K562 (cell line): ENCODE data around the gene EPB41L4B. TPM values are rescaled to one million over a fixed set of nuclear protein-coding genes. Genes with fewer than 3 reads are reported as not detected.

ENCODE experiments used
- ATAC-seq: fragments of 200-7000 bp; cut with Tn5 transposase; 3 replicates; pipeline ENCODE4 v1.9.1; 2020; ENCODE audit warnings: moderate library complexity
- BruUV-seq: library from RNA; stranded (reverse); fragments of 400-500 nt; replicated peaks from 2 replicates; lab custom pipeline; 2021; lab: Mats Ljungman, UMichigan
- CTCF ChIA-PET: fragments of 300-600 bp; formaldehyde crosslinking; extraction: SDS; loops from one replicate; lab custom pipeline; 2021; ENCODE audit warnings: low intra/inter-chr PET ratio; lab: Yijun Ruan, JAX
- POLR2A ChIA-PET: fragments of 300-600, 350-650 bp; sonication (Branson Sonifier 250); formaldehyde crosslinking; extraction: SDS; loops from one replicate; lab custom pipeline; 2021; ENCODE audit warnings: antibody characterized with exemption, inconsistent platforms; lab: Yijun Ruan, JAX
- DNase-seq, 4 experiments: peaks; one replicate each; pipeline versions ENCODE4 v3.0.0 to v3.0.0-alpha.2; 2011 to 2018; ENCODE audit warnings: low spot score in 3 of 4, mixed read lengths in 3 of 4; ENCODE audit errors: extremely low read depth in 1 of 4
- FAIRE-seq: peaks from 2 replicates; lab custom pipeline; 2011; peaks lifted over from hg19 to GRCh38; lab: Jason Lieb, UNC
- H2AFZ ChIP-seq: 2 replicates; pipeline ENCODE4 v1.6.0; 2011; ENCODE audit warnings: low read depth, low read length, control low read depth, inconsistent platforms
- H3K27ac ChIP-seq: fragments of 200-600 bp; 3 replicates; pipeline ENCODE4 v1.8.0; 2011; ENCODE audit warnings: low read depth, mild to moderate bottlenecking, control low read depth, inconsistent platforms, low read length, moderate library complexity, mixed read lengths; ENCODE audit errors: extremely low read depth
- H3K27me3 ChIP-seq, 2 experiments: fragments of 300-600 bp in 1 of 2; 2 replicates in 1 of 2; 3 replicates in 1 of 2; pipeline versions ENCODE4 v1.6.0 to v1.8.0; 2011; ENCODE audit warnings: inconsistent platforms in 2 of 2, low read length in 2 of 2, mild to moderate bottlenecking in 1 of 2, mixed read lengths in 1 of 2, moderate library complexity in 1 of 2; ENCODE audit not compliant: control insufficient read depth in 2 of 2, insufficient read depth in 2 of 2
- H3K36me3 ChIP-seq: fragments of 300-600 bp; 3 replicates; pipeline ENCODE4 v1.8.0; 2011; ENCODE audit warnings: mild to moderate bottlenecking, low read length, inconsistent platforms; ENCODE audit not compliant: control insufficient read depth, insufficient read depth
- H3K4me1 ChIP-seq, 2 experiments: fragments of 200-600 bp in 1 of 2; replicated peaks in 1 of 2; 2 replicates in 1 of 2; 3 replicates in 1 of 2; pipeline versions ENCODE4 v1.5.1 to v1.8.0; 2011; ENCODE audit warnings: inconsistent platforms in 2 of 2, low read length in 2 of 2, mild to moderate bottlenecking in 1 of 2, mixed read lengths in 1 of 2, moderate library complexity in 1 of 2; ENCODE audit not compliant: control insufficient read depth in 2 of 2, insufficient read depth in 2 of 2
- H3K4me2 ChIP-seq: 2 replicates; pipeline ENCODE4 v1.6.1; 2011; ENCODE audit warnings: low read length, control low read depth, inconsistent platforms, mixed read lengths; ENCODE audit not compliant: insufficient read depth
- H3K4me3 ChIP-seq: fragments of 200-600 bp; sonication (generic), shearing (Covaris generic); 2 replicates; pipeline ENCODE4 v1.5.1; 2016; ENCODE audit warnings: control low read depth, inconsistent platforms
- H3K79me2 ChIP-seq: fragments of 200-600 bp; 3 replicates; pipeline ENCODE4 v1.8.0; 2011; ENCODE audit warnings: low read length, inconsistent platforms; ENCODE audit not compliant: control insufficient read depth, insufficient read depth
- H3K9ac ChIP-seq, 2 experiments: 2 replicates each; pipeline versions ENCODE4 v1.6.0 to v1.6.1; 2011; ENCODE audit warnings: low read depth in 2 of 2, low read length in 2 of 2, control low read depth in 1 of 2, inconsistent platforms in 1 of 2, mild to moderate bottlenecking in 1 of 2, mixed read lengths in 1 of 2; ENCODE audit not compliant: insufficient read depth in 1 of 2
- H3K9me1 ChIP-seq: one replicate; pipeline ENCODE4 v1.6.0; 2011; ENCODE audit warnings: inconsistent platforms, mild to moderate bottlenecking, low read length, moderate library complexity; ENCODE audit not compliant: control insufficient read depth, insufficient read depth
- H3K9me3 ChIP-seq: replicated peaks from 2 replicates; pipeline ENCODE4 v1.5.1; 2011; ENCODE audit warnings: low read depth, low read length, inconsistent platforms; ENCODE audit not compliant: control insufficient read depth, insufficient read depth
- H4K20me1 ChIP-seq: replicated peaks from 2 replicates; pipeline ENCODE4 v1.6.1; 2011; ENCODE audit warnings: low read length, inconsistent platforms, mixed read lengths; ENCODE audit not compliant: control insufficient read depth, insufficient read depth
- CHCHD3 ChIP-seq: fragments of 250-450 bp; sonication (Bioruptor Pico); IDR thresholded peaks from 2 replicates; pipeline ENCODE4 v2.1.2; 2022; ENCODE audit warnings: mild to moderate bottlenecking
- DNMT1 ChIP-seq: fragments of 450-650 bp; IDR thresholded peaks from 2 replicates; pipeline ENCODE4 v1.6.1; 2016; ENCODE audit warnings: antibody characterized with exemption, mild to moderate bottlenecking
- ELF4 ChIP-seq: fragments of 450-650 bp; formaldehyde crosslinking; IDR thresholded peaks from 2 replicates; pipeline ENCODE4 v1.4.0; 2022; ENCODE audit warnings: missing genetic modification characterization
- NCOA2 ChIP-seq, 2 experiments: fragments of 450-650 bp; IDR thresholded peaks; 2 replicates each; pipeline ENCODE4 v1.6.1; 2018; ENCODE audit warnings: mild to moderate bottlenecking in 2 of 2, moderate library complexity in 1 of 2; ENCODE audit not compliant: partially characterized antibody in 2 of 2
- NR4A1 ChIP-seq, 2 experiments: fragments of 250-450 bp in 1 of 2; fragments of 450-650 bp in 1 of 2; sonication (Bioruptor Pico) in 1 of 2; IDR thresholded peaks; 2 replicates each; pipeline versions ENCODE4 v1.4.0 to v1.6.1; 2016 to 2020; ENCODE audit warnings: mild to moderate bottlenecking in 2 of 2, missing compliant biosample characterization in 1 of 2, missing genetic modification characterization in 1 of 2, moderate library complexity in 1 of 2
- RB1 ChIP-seq: fragments of 450-650 bp; IDR thresholded peaks from 2 replicates; pipeline ENCODE4 v1.6.1; 2017; ENCODE audit warnings: low read depth, mild to moderate bottlenecking
- ZBTB43 ChIP-seq: sonication (generic); formaldehyde crosslinking; IDR thresholded peaks from 2 replicates; pipeline ENCODE4 v1.8.0; 2023; ENCODE audit warnings: mild to moderate bottlenecking, missing genetic modification reagents
- ZEB2 ChIP-seq: fragments of 450-650 bp; IDR thresholded peaks from 2 replicates; pipeline ENCODE4 v1.6.1; 2016
- ZNF23 ChIP-seq: fragments of 250-450 bp; sonication (Bioruptor Pico); IDR thresholded peaks from 2 replicates; pipeline ENCODE4 v1.4.0; 2020; ENCODE audit warnings: mild to moderate bottlenecking
- ZNF76 ChIP-seq: fragments of 250-450 bp; sonication (Bioruptor Pico); IDR thresholded peaks from 2 replicates; pipeline ENCODE4 v1.4.0; 2020; ENCODE audit warnings: mild to moderate bottlenecking, moderate library complexity, borderline replicate concordance
- WGBS: fragments of 100-300 bp; shearing (Covaris generic); methylation state at CpG from one replicate; pipeline ENCODE4 v1.1.6; 2016; ENCODE audit warnings: low coverage, mixed read lengths; ENCODE audit not compliant: insufficient coverage; ENCODE audit errors: missing lambda C conversion rate; 5-methylcytosine and 5-hydroxymethylcytosine counted together
- in situ Hi-C: fragments of 300-500 bp; cut with MboI; formaldehyde crosslinking; loops from 4 replicates; pipeline ENCODE4 v1.15.0; 2018; ENCODE audit warnings: inconsistent platforms, mixed read lengths
- intact Hi-C: fragments of 100-400 bp; cut with micrococcal nuclease; formaldehyde crosslinking; loops from 2 replicates; pipeline ENCODE4 v1.14.2; 2022
- polyA plus RNA-seq, 8 experiments: library from polyadenylated mRNA; depleted of rRNA in 4 of 8; stranded (reverse) in 5 of 8; unstranded in 3 of 8; fragments of >200 nt; fragmentation: Nextera tagmentation in 2 of 8; fragmentation: Illumina TruSeq in 1 of 8; extraction: Ambion mirVana in 2 of 8; extraction: Trizol in 1 of 8; gene quantifications; 2 replicates each; pipeline versions ENCODE4 v1.2.1 to v1.2.3, GENCODE V29; 2011 to 2014; ENCODE audit warnings: inconsistent platforms in 1 of 8, missing spikeins in 1 of 8
- total RNA-seq, 7 experiments: library from RNA; depleted of rRNA in 6 of 7; stranded (reverse); fragments of >200 nt in 6 of 7; fragmentation: Illumina TruSeq in 2 of 7; extraction: Trizol in 2 of 7; gene quantifications; 2 replicates each; pipeline versions ENCODE4 v1.2.1 to v1.2.3, GENCODE V29; 2011 to 2021; ENCODE audit warnings: low replicate concordance in 1 of 7
- TF ChIP-seq, protein P1 (sequence below): fragments of 250-450 bp; sonication (Bioruptor Pico); IDR thresholded peaks from 2 replicates; pipeline ENCODE4 v1.5.1; 2021; ENCODE audit warnings: mild to moderate bottlenecking
- TF ChIP-seq, protein P2 (sequence below): sonication (generic); formaldehyde crosslinking; IDR thresholded peaks from 2 replicates; pipeline ENCODE4 v1.8.0; 2022; ENCODE audit warnings: missing genetic modification reagents, mild to moderate bottlenecking, borderline replicate concordance

Gene EPB41L4B
- total and polyA plus RNA-seq, 9 of the 15 experiments (the other 6 are each of a cell fraction or from before 2014, with no cell fraction given), result 0.09 to 0.38 (median 0.21) TPM

DNA sequence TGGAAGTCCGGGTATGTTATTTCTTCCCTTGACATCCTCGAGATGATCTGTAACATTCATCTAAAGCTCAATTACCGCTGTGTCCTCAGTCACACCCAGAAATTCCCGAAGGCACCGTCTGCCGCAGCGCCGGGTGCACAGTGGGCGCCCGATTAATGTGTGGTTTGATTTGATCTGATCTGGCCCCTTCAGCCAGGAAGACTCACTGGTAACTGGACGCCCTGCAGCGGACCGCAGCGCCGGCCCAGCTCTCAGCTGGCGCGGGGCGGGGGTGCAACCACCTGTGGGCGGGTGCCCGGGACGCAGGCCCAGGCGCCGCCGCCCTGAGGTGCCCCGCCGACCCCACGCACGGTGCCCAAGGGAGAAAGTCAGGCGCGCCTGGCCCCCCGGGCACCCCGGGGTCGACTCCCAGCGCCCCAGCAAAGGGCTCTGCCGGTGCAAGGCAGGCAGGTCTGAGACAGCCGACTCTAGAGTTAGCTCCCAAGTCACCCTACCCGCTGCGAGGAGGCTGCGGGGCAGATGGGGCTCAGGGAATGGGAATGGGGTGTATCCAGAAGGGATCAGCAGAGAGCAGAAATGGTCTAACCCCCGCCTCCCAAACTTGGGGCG lies 1.7 kb downstream of the EPB41L4B start:
- intact Hi-C loops, result no loop called here
- Histone ChIP-seq H2AFZ (no peak overlapping the region), H3K27ac (no peak overlapping the region), H4K20me1 (peaks cover 5% of the 10 kb centered on the region; the same call in 1 of the 2 replicates), H3K4me3 (no peak overlapping the region), H3K79me2 (no peaks in the 10 kb centered on the region), H3K4me2 (no peak overlapping the region), H3K4me1 (peaks cover 0 to 16% of the 10 kb centered on the region in 2 experiments; a peak in 3 of 5 replicates), H3K9ac (no peak overlapping the region), H3K27me3 (peaks cover 41 to 60% of the 10 kb centered on the region in 2 experiments), H3K36me3 (no peaks in the 10 kb centered on the region), H3K9me3 (no peaks in the 10 kb centered on the region), H3K9me1 (no peaks in the 10 kb centered on the region)
- no peak for FAIRE-seq
- DNase-seq, result no peak
- ChIA-PET POLR2A (no interaction called here), CTCF (no interaction called here)
- in situ Hi-C loops, result loop anchor here (10.0 kb wide), 1 partner anchor 444 kb away; no protein-coding TSS in a partner anchor
- ATAC-seq, result no peak
- no TSS peak for BruUV-seq
- 46% methylated on average over 18 of the region's 41 CpGs for WGBS
- TF ChIP-seq ZEB2, result no peak
- no peak for TF ChIP-seq NR4A1 (CRISPR knock-in tag; IDR thresholded peaks at IDR 0.05)
- no peak for TF ChIP-seq NR4A1 (tag; IDR thresholded peaks at IDR 0.05)
- TF ChIP-seq CHCHD3 (CRISPR knock-in tag), result no peak
- no peak for TF ChIP-seq ZNF23
- TF ChIP-seq, protein P1, sequence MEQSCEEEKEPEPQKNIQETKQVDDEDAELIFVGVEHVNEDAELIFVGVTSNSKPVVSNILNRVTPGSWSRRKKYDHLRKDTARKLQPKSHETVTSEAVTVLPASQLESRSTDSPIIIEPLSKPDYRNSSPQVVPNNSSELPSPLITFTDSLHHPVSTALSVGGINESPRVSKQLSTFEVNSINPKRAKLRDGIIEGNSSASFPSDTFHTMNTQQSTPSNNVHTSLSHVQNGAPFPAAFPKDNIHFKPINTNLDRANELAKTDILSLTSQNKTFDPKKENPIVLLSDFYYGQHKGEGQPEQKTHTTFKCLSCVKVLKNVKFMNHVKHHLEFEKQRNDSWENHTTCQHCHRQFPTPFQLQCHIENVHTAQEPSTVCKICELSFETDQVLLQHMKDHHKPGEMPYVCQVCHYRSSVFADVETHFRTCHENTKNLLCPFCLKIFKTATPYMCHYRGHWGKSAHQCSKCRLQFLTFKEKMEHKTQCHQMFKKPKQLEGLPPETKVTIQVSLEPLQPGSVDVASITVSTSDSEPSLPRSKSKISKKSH (CRISPR knock-in tag), result no peak
- no peak for TF ChIP-seq ZNF76 (CRISPR knock-in tag)
- TF ChIP-seq RB1, result no peak
- no peak for TF ChIP-seq ZBTB43 (CRISPR knock-in tag)
- no peak for TF ChIP-seq NCOA2 (IDR thresholded peaks at IDR 0.05; ENCODE audit: partially characterized antibody in 2 of 2)
- TF ChIP-seq DNMT1, result no peak
- TF ChIP-seq ELF4 (CRISPR knock-in tag), result no peak
- TF ChIP-seq, protein P2, sequence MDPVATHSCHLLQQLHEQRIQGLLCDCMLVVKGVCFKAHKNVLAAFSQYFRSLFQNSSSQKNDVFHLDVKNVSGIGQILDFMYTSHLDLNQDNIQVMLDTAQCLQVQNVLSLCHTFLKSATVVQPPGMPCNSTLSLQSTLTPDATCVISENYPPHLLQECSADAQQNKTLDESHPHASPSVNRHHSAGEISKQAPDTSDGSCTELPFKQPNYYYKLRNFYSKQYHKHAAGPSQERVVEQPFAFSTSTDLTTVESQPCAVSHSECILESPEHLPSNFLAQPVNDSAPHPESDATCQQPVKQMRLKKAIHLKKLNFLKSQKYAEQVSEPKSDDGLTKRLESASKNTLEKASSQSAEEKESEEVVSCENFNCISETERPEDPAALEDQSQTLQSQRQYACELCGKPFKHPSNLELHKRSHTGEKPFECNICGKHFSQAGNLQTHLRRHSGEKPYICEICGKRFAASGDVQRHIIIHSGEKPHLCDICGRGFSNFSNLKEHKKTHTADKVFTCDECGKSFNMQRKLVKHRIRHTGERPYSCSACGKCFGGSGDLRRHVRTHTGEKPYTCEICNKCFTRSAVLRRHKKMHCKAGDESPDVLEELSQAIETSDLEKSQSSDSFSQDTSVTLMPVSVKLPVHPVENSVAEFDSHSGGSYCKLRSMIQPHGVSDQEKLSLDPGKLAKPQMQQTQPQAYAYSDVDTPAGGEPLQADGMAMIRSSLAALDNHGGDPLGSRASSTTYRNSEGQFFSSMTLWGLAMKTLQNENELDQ, result no peak
